C4-2B (cell line): ENCODE measurements around the gene CTH.
"Not testable (repeated sequence)": the region's sequence is repeated elsewhere in the genome, so short reads cannot be mapped to it uniquely, and the experiment has no call there.

Experiments used
- ZFX ChIP-seq: fragments of 450-650 bp; IDR thresholded peaks from 2 replicates; pipeline ENCODE4 v1.6.1; 2017
- TF ChIP-seq, protein P1 (sequence below): fragments of 450-650 bp; conservative IDR thresholded peaks from 2 replicates; pipeline ENCODE4 v1.5.1; 2017; ENCODE audit warnings: mild to moderate bottlenecking

- TF ChIP-seq ZFX = not testable (repeated sequence)
- TF ChIP-seq, protein P1, sequence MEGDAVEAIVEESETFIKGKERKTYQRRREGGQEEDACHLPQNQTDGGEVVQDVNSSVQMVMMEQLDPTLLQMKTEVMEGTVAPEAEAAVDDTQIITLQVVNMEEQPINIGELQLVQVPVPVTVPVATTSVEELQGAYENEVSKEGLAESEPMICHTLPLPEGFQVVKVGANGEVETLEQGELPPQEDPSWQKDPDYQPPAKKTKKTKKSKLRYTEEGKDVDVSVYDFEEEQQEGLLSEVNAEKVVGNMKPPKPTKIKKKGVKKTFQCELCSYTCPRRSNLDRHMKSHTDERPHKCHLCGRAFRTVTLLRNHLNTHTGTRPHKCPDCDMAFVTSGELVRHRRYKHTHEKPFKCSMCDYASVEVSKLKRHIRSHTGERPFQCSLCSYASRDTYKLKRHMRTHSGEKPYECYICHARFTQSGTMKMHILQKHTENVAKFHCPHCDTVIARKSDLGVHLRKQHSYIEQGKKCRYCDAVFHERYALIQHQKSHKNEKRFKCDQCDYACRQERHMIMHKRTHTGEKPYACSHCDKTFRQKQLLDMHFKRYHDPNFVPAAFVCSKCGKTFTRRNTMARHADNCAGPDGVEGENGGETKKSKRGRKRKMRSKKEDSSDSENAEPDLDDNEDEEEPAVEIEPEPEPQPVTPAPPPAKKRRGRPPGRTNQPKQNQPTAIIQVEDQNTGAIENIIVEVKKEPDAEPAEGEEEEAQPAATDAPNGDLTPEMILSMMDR = not testable (repeated sequence)
Measured at GRCh38 chr1:70469184-70469583, 58.1 kb downstream of the CTH start.
